Hindlimb muscle (tissue), 1 donor: ENCODE measurements around the gene SOAT2. TPM values are rescaled to one million over a fixed set of nuclear protein-coding genes. Genes with fewer than 3 reads are reported as not detected.
"Not testable (repeated sequence)": the region's sequence is repeated elsewhere in the genome, so short reads cannot be mapped to it uniquely, and the experiment has no call there.

Experiments
- DNase-seq: peaks from one replicate; pipeline ENCODE4 v3.0.0-alpha.2; 2013
- polyA plus RNA-seq: library from polyadenylated mRNA; unstranded; fragments of 120-200 nt; gene quantifications from one replicate; pipeline ENCODE4 v1.2.1, GENCODE V29; 2013; ENCODE audit not compliant: insufficient read length

Gene SOAT2
- polyA plus RNA-seq, 1 donor = 0.10 TPM

GRCh38 chr12:53147653-53148052, 44.4 kb downstream of the SOAT2 start:
- no peak for DNase-seq

GRCh38 chr12:53151039-53151438, 47.8 kb downstream of the SOAT2 start:
- no peak for DNase-seq

GRCh38 chr12:53152390-53152789, 49.1 kb downstream of the SOAT2 start:
- no peak for DNase-seq

- peak; percentile 69 for DNase-seq
These were observed 56.0 kb downstream of the SOAT2 start for GRCh38 chr12:53159195-53159839.

GRCh38 chr12:53160000-53160399, 56.7 kb downstream of the SOAT2 start:
- DNase-seq = no peak

GRCh38 chr12:53160673-53161072, 57.4 kb downstream of the SOAT2 start:
- no peak for DNase-seq

- no peak for DNase-seq
These were observed 58.0 kb downstream of the SOAT2 start for GRCh38 chr12:53161119-53161911.

- DNase-seq = not testable (repeated sequence)
These were observed 59.7 kb downstream of the SOAT2 start for GRCh38 chr12:53163008-53163407.

GRCh38 chr12:53166837-53167236, 63.6 kb downstream of the SOAT2 start:
- no peak for DNase-seq

GRCh38 chr12:53169644-53170043, 66.4 kb downstream of the SOAT2 start:
- no peak for DNase-seq

GRCh38 chr12:53170215-53170614, 66.9 kb downstream of the SOAT2 start:
- no peak for DNase-seq

- no peak for DNase-seq
These were observed 67.8 kb downstream of the SOAT2 start for GRCh38 chr12:53170876-53171724.

GRCh38 chr12:53171725-53172329, 68.5 kb downstream of the SOAT2 start:
- no peak for DNase-seq

- DNase-seq = no peak
These were observed 69.1 kb downstream of the SOAT2 start for GRCh38 chr12:53172352-53172751.

- DNase-seq = no peak
These were observed 69.9 kb downstream of the SOAT2 start for GRCh38 chr12:53173085-53173715.

Other genes with a start within 250 kb of the SOAT2 start
- gene KRT8, start 198.4 kb upstream of the SOAT2 start, polyA plus RNA-seq = 2.1 TPM
- 2.7 TPM for gene KRT18, start 154.4 kb upstream of the SOAT2 start, polyA plus RNA-seq
- gene EIF4B, start 97.0 kb upstream of the SOAT2 start, polyA plus RNA-seq = 448 TPM
- gene TNS2, start 53.4 kb upstream of the SOAT2 start, polyA plus RNA-seq = 124 TPM
- gene SPRYD3, start 24.1 kb upstream of the SOAT2 start, polyA plus RNA-seq = 17.4 TPM
- gene IGFBP6, start 5.8 kb upstream of the SOAT2 start, polyA plus RNA-seq = 49.2 TPM
- 28.3 TPM for gene ZNF740, start 77.2 kb downstream of the SOAT2 start, polyA plus RNA-seq
- gene CSAD, start 77.4 kb downstream of the SOAT2 start, polyA plus RNA-seq = 60.7 TPM
- 0.76 TPM for gene ITGB7, start 103.8 kb downstream of the SOAT2 start, polyA plus RNA-seq
- 24.8 TPM for gene RARG, start 128.7 kb downstream of the SOAT2 start, polyA plus RNA-seq
- 5.1 TPM for gene ESPL1, start 164.8 kb downstream of the SOAT2 start, polyA plus RNA-seq
- gene PFDN5, start 192.1 kb downstream of the SOAT2 start, polyA plus RNA-seq = 416 TPM
- gene MYG1, start 196.2 kb downstream of the SOAT2 start, polyA plus RNA-seq = 38.9 TPM
- 55.9 TPM for gene AAAS, start 218.1 kb downstream of the SOAT2 start, polyA plus RNA-seq
- 0.13 TPM for gene SP7, start 232.9 kb downstream of the SOAT2 start, polyA plus RNA-seq